Femur (tissue), 1 donor: ENCODE results near the gene SLC38A8.

ENCODE experiments used
- DNase-seq: peaks from one replicate; pipeline ENCODE4 v3.0.0-alpha.2; 2017

SLC38A8 gene

GRCh38 chr16:83994087-83994486 lies 48.5 kb downstream of the SLC38A8 start:
- DNase-seq: peak; percentile 44

GRCh38 chr16:83992624-83993023 lies 50.0 kb downstream of the SLC38A8 start:
- no peak for DNase-seq

GRCh38 chr16:83990492-83990891 lies 52.1 kb downstream of the SLC38A8 start:
- no peak for DNase-seq

GRCh38 chr16:83989300-83989699 lies 53.3 kb downstream of the SLC38A8 start:
- no peak for DNase-seq

- DNase-seq: no peak
Measured at GRCh38 chr16:83983491-83983890, 59.1 kb downstream of the SLC38A8 start.

GRCh38 chr16:83981799-83982198 lies 60.8 kb downstream of the SLC38A8 start:
- no peak for DNase-seq

- DNase-seq: no peak
Measured at GRCh38 chr16:83980794-83981193, 61.8 kb downstream of the SLC38A8 start.

- DNase-seq: no peak
Measured at GRCh38 chr16:83979441-83979840, 63.2 kb downstream of the SLC38A8 start.

- no peak for DNase-seq
Measured at GRCh38 chr16:83978401-83978904, 64.1 kb downstream of the SLC38A8 start.

GRCh38 chr16:83977056-83977815 lies 65.4 kb downstream of the SLC38A8 start:
- DNase-seq: no peak

GRCh38 chr16:83975590-83976260 lies 66.9 kb downstream of the SLC38A8 start:
- DNase-seq: no peak

GRCh38 chr16:83974475-83974874 lies 68.1 kb downstream of the SLC38A8 start:
- no peak for DNase-seq

- DNase-seq: no peak
Measured at GRCh38 chr16:83973581-83974385, 68.8 kb downstream of the SLC38A8 start.

- DNase-seq: no peak
Measured at GRCh38 chr16:83973077-83973476, 69.5 kb downstream of the SLC38A8 start.

GRCh38 chr16:83972256-83973008 lies 70.2 kb downstream of the SLC38A8 start:
- no peak for DNase-seq

GRCh38 chr16:83971165-83972130 lies 71.1 kb downstream of the SLC38A8 start:
- no peak for DNase-seq

- DNase-seq: no peak
Measured at GRCh38 chr16:83970430-83970815, 72.2 kb downstream of the SLC38A8 start.

GRCh38 chr16:83969771-83970429 lies 72.7 kb downstream of the SLC38A8 start:
- no peak for DNase-seq

GRCh38 chr16:83968891-83969649 lies 73.5 kb downstream of the SLC38A8 start:
- DNase-seq: no peak

- no peak for DNase-seq
Measured at GRCh38 chr16:83968306-83968851, 74.2 kb downstream of the SLC38A8 start.
